ENCODE measurements around the gene DOC2A.
"Not testable (repeated sequence)": the region's sequence is repeated elsewhere in the genome, so short reads cannot be mapped to it uniquely, and the experiment has no call there.

DOC2A gene

GRCh38 chr16:30027588-30028437, 17.0 kb upstream of the DOC2A start:
- in situ Hi-C loops (cut with MboI; ENCODE audit: low sequenced_read_pairs), result no loop called here

GRCh38 chr16:30026449-30026848, 15.6 kb upstream of the DOC2A start:
- in situ Hi-C loops (cut with MboI; ENCODE audit: low sequenced_read_pairs), result no loop called here

- in situ Hi-C loops (cut with MboI; ENCODE audit: low sequenced_read_pairs), result no loop called here
Observed at GRCh38 chr16:30025574-30025973, 14.7 kb upstream of the DOC2A start.

GRCh38 chr16:30025156-30025555, 14.3 kb upstream of the DOC2A start:
- in situ Hi-C loops (cut with MboI; ENCODE audit: low sequenced_read_pairs), result no loop called here

- in situ Hi-C loops (cut with MboI; ENCODE audit: low sequenced_read_pairs), result loop anchor here (5.0 kb wide), 1 partner anchor 327 kb away; no protein-coding TSS in a partner anchor
Observed at GRCh38 chr16:30024451-30024850, 13.6 kb upstream of the DOC2A start.

GRCh38 chr16:30023586-30023985, 12.8 kb upstream of the DOC2A start:
- in situ Hi-C loops (cut with MboI; ENCODE audit: low sequenced_read_pairs), result loop anchor here (5.0 kb wide), 1 partner anchor 326 kb away; no protein-coding TSS in a partner anchor

GRCh38 chr16:30022887-30023286, 12.1 kb upstream of the DOC2A start, which contains the start of gene C16orf92:
Gene C16orf92, plus strand, starts transcription at chr16:30023198. Its CDS starts 143 bp downstream, at chr16:30023341.
- in situ Hi-C loops (cut with MboI; ENCODE audit: low sequenced_read_pairs), result loop anchor here (5.0 kb wide), 1 partner anchor 326 kb away; no protein-coding TSS in a partner anchor

- in situ Hi-C loops (cut with MboI; ENCODE audit: low sequenced_read_pairs), result no loop called here
Observed at GRCh38 chr16:30018731-30019158, 7.9 kb upstream of the DOC2A start.

- in situ Hi-C loops (cut with MboI; ENCODE audit: low sequenced_read_pairs), result not testable (repeated sequence)
Observed at GRCh38 chr16:30017937-30018336, 7.1 kb upstream of the DOC2A start.

GRCh38 chr16:30017277-30017656, 6.4 kb upstream of the DOC2A start:
- in situ Hi-C loops (cut with MboI; ENCODE audit: low sequenced_read_pairs), result no loop called here

- in situ Hi-C loops (cut with MboI; ENCODE audit: low sequenced_read_pairs), result no loop called here
Observed at GRCh38 chr16:30016555-30017276, 5.9 kb upstream of the DOC2A start.

GRCh38 chr16:30015450-30015849, 4.6 kb upstream of the DOC2A start:
- in situ Hi-C loops (cut with MboI; ENCODE audit: low sequenced_read_pairs), result not testable (repeated sequence)

GRCh38 chr16:30012598-30012997, 1.8 kb upstream of the DOC2A start:
- in situ Hi-C loops (cut with MboI; ENCODE audit: low sequenced_read_pairs), result not testable (repeated sequence)

- in situ Hi-C loops (cut with MboI; ENCODE audit: low sequenced_read_pairs), result no loop called here
Observed at GRCh38 chr16:30011714-30012504, 1.1 kb upstream of the DOC2A start.

GRCh38 chr16:30009990-30010843, 610 bp downstream of the DOC2A start:
- in situ Hi-C loops (cut with MboI; ENCODE audit: low sequenced_read_pairs), result no loop called here

GRCh38 chr16:30009085-30009862, 1.6 kb downstream of the DOC2A start:
- in situ Hi-C loops (cut with MboI; ENCODE audit: low sequenced_read_pairs), result no loop called here

- in situ Hi-C loops (cut with MboI; ENCODE audit: low sequenced_read_pairs), result no loop called here
Observed at GRCh38 chr16:30007378-30007895, 3.4 kb downstream of the DOC2A start.

GRCh38 chr16:30006659-30007377, 4.0 kb downstream of the DOC2A start:
- in situ Hi-C loops (cut with MboI; ENCODE audit: low sequenced_read_pairs), result no loop called here

Data from HL-60/S4 (cell line).